Gastrocnemius medialis (tissue), 4 donors: ENCODE data around the gene CASP3.

Experiments used
- POLR2A ChIP-seq, 2 donors: fragments of 450-650 bp; IDR thresholded peaks; one replicate each; pipeline ENCODE4 v1.6.1; 2017; ENCODE audit warnings: antibody characterized with exemption in 2 of 2, mild to moderate bottlenecking in 2 of 2, moderate library complexity in 2 of 2
- TF ChIP-seq, protein P1 (sequence below), 5 experiments: fragments of 450-650 bp in 3 of 5; fragments of 200-600 bp in 2 of 5; sonication (generic) in 2 of 5; IDR thresholded peaks in 4 of 5; conservative IDR thresholded peaks in 1 of 5; 1 replicate in 4 of 5; 2 replicates in 1 of 5; pipeline ENCODE4 v1.5.1; 2016 to 2019; ENCODE audit warnings: antibody characterized with exemption in 5 of 5, mild to moderate bottlenecking in 3 of 5, moderate library complexity in 3 of 5

- TF ChIP-seq POLR2A (IDR thresholded peaks at IDR 0.05): no peak
- TF ChIP-seq, protein P1, sequence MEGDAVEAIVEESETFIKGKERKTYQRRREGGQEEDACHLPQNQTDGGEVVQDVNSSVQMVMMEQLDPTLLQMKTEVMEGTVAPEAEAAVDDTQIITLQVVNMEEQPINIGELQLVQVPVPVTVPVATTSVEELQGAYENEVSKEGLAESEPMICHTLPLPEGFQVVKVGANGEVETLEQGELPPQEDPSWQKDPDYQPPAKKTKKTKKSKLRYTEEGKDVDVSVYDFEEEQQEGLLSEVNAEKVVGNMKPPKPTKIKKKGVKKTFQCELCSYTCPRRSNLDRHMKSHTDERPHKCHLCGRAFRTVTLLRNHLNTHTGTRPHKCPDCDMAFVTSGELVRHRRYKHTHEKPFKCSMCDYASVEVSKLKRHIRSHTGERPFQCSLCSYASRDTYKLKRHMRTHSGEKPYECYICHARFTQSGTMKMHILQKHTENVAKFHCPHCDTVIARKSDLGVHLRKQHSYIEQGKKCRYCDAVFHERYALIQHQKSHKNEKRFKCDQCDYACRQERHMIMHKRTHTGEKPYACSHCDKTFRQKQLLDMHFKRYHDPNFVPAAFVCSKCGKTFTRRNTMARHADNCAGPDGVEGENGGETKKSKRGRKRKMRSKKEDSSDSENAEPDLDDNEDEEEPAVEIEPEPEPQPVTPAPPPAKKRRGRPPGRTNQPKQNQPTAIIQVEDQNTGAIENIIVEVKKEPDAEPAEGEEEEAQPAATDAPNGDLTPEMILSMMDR (IDR thresholded peaks at IDR 0.05 in 4 of 5, conservative IDR thresholded peaks at IDR 0.05 in 1 of 5): no peak
These were observed 6.9 kb upstream of the CASP3 start for GRCh38 chr4:184655889-184656869.
